K562 (cell line): ENCODE measurements around the gene QSOX2. TPM values are rescaled to one million over a fixed set of nuclear protein-coding genes. Genes with fewer than 3 reads are reported as not detected.

Experiments
- CBFB ChIP-seq: sonication (generic); formaldehyde crosslinking; IDR thresholded peaks from 2 replicates; pipeline ENCODE4 v1.4.0; 2020; ENCODE audit warnings: mild to moderate bottlenecking, missing genetic modification reagents
- CREB1 ChIP-seq, 2 experiments: sonication (generic) in 1 of 2; formaldehyde crosslinking in 1 of 2; IDR thresholded peaks; 2 replicates each; pipeline versions ENCODE4 v1.6.1 to v1.8.0; 2012 to 2022; ENCODE audit warnings: inconsistent platforms in 1 of 2, mild to moderate bottlenecking in 1 of 2, missing genetic modification reagents in 1 of 2, moderate library complexity in 1 of 2
- E4F1 ChIP-seq: fragments of 250-450 bp; sonication (Bioruptor Pico); IDR thresholded peaks from 2 replicates; pipeline ENCODE4 v1.5.0; 2021; ENCODE audit warnings: mild to moderate bottlenecking, borderline replicate concordance
- EGR1 ChIP-seq: fragments of 450-650 bp; conservative IDR thresholded peaks from 2 replicates; pipeline ENCODE4 v1.6.1; 2017; ENCODE audit warnings: mild to moderate bottlenecking
- GABPB1 ChIP-seq: sonication (generic); formaldehyde crosslinking; IDR thresholded peaks from 2 replicates; pipeline ENCODE4 v1.8.0; 2022; ENCODE audit warnings: mild to moderate bottlenecking, missing genetic modification reagents
- MTA1 ChIP-seq: fragments of 450-650 bp; IDR thresholded peaks from 2 replicates; pipeline ENCODE4 v1.6.1; 2017; ENCODE audit warnings: borderline replicate concordance
- MXD1 ChIP-seq: fragments of 250-450 bp; sonication (Bioruptor Pico); IDR thresholded peaks from 2 replicates; pipeline ENCODE4 v1.8.0; 2021; ENCODE audit warnings: borderline replicate concordance, mild to moderate bottlenecking, moderate library complexity; ENCODE audit not compliant: poor library complexity, severe bottlenecking
- OTX1 ChIP-seq: fragments of 450-650 bp; formaldehyde crosslinking; IDR thresholded peaks from 2 replicates; pipeline ENCODE4 v1.4.0; 2022; ENCODE audit warnings: mild to moderate bottlenecking
- PRMT5 ChIP-seq: sonication (generic); formaldehyde crosslinking; IDR thresholded peaks from 2 replicates; pipeline ENCODE4 v1.5.0; 2020; ENCODE audit warnings: missing genetic modification reagents
- SAFB ChIP-seq: fragments of 200-400 bp; formaldehyde crosslinking; IDR thresholded peaks from 2 replicates; pipeline ENCODE4 v1.6.1; 2017; ENCODE audit warnings: low read depth, low read length, borderline replicate concordance
- ZBTB1 ChIP-seq: sonication (generic); formaldehyde crosslinking; IDR thresholded peaks from 2 replicates; pipeline ENCODE4 v1.8.1; 2023; ENCODE audit warnings: missing genetic modification reagents, low read depth, mild to moderate bottlenecking, borderline replicate concordance
- ZBTB7A ChIP-seq: IDR thresholded peaks from 2 replicates; pipeline ENCODE4 v1.6.1; 2011; ENCODE audit warnings: low read depth, mild to moderate bottlenecking, low read length, moderate library complexity, borderline replicate concordance; ENCODE audit not compliant: control insufficient read depth
- polyA plus RNA-seq, 8 experiments: library from polyadenylated mRNA; depleted of rRNA in 4 of 8; stranded (reverse) in 5 of 8; unstranded in 3 of 8; fragments of >200 nt; fragmentation: Nextera tagmentation in 2 of 8; fragmentation: Illumina TruSeq in 1 of 8; extraction: Ambion mirVana in 2 of 8; extraction: Trizol in 1 of 8; gene quantifications; 2 replicates each; pipeline versions ENCODE4 v1.2.1 to v1.2.3, GENCODE V29; 2011 to 2014; ENCODE audit warnings: inconsistent platforms in 1 of 8, missing spikeins in 1 of 8
- total RNA-seq, 7 experiments: library from RNA; depleted of rRNA in 6 of 7; stranded (reverse); fragments of >200 nt in 6 of 7; fragmentation: Illumina TruSeq in 2 of 7; extraction: Trizol in 2 of 7; gene quantifications; 2 replicates each; pipeline versions ENCODE4 v1.2.1 to v1.2.3, GENCODE V29; 2011 to 2021; ENCODE audit warnings: low replicate concordance in 1 of 7
- TF ChIP-seq, protein P1 (sequence below): fragments of 250-450 bp; sonication (Bioruptor Pico); IDR thresholded peaks from 2 replicates; pipeline ENCODE4 v1.8.0; 2021; ENCODE audit warnings: mild to moderate bottlenecking, moderate library complexity
- TF ChIP-seq, protein P2 (sequence below): fragments of 450-650 bp; IDR thresholded peaks from 2 replicates; pipeline ENCODE4 v1.6.1; 2017; ENCODE audit warnings: antibody characterized with exemption
- TF ChIP-seq, protein P3 (sequence below): fragments of 450-650 bp; IDR thresholded peaks from 2 replicates; pipeline ENCODE4 v1.6.1; 2016; ENCODE audit warnings: borderline replicate concordance

Gene QSOX2
- total and polyA plus RNA-seq, 9 of the 15 experiments (the other 6 are each of a cell fraction or from before 2014, with no cell fraction given): 0.51 to 23.7 (median 12.7) TPM

DNA sequence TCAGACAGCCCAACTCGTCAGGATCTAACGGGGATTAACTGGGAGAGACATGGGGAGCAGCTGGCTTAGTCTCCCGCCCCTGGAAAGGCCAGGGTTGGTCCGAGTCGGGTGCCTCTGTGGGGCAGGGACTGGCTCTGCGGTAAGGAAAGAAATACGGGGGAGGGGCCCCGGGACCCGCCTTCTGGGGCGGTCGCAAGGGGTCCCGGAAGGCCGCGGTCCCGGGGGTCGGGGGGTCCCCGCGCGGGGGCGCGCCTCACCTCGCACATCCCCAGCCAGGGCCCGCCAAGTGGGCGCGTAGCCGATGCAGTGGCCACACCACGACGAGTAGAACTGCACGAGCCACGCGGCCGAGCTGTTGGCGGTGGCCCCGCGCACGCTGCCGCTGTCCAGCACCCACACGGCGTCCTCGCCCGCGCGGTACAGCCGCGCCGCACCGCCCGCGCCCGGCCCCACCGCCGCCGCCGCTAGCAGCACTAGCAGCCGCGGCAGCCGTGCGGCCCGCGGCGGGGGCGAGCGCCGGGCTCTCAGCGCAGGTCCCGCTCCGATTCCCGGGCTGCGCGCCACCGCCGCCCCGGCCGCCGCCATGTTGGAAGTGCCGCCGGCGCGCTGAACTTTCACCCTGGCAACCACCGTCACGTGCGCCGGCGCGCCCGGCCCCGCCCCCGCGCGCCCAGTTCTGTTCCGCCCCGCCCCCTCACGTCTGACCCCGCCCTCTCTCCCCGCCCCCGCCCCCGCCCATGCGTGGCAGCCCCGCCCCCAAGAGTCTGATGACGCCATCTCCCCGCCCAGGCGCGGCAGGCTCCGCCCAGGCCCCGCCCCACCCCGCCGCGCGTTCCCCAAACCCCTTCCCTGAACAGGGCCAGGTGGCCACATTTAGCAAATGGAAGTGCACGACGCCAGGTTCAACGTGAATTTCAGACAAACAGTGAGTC, at the start of gene QSOX2 (continued):
- no peak for TF ChIP-seq OTX1
- TF ChIP-seq E4F1 (CRISPR knock-in tag): no peak
- 0 out of 2 replicates have a peak, but pooled peaks have one; percentile 33 for TF ChIP-seq SAFB
- peak; percentile 83 for TF ChIP-seq ZBTB1 (CRISPR knock-in tag)
- TF ChIP-seq, protein P1, sequence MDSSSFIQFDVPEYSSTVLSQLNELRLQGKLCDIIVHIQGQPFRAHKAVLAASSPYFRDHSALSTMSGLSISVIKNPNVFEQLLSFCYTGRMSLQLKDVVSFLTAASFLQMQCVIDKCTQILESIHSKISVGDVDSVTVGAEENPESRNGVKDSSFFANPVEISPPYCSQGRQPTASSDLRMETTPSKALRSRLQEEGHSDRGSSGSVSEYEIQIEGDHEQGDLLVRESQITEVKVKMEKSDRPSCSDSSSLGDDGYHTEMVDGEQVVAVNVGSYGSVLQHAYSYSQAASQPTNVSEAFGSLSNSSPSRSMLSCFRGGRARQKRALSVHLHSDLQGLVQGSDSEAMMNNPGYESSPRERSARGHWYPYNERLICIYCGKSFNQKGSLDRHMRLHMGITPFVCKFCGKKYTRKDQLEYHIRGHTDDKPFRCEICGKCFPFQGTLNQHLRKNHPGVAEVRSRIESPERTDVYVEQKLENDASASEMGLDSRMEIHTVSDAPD (CRISPR knock-in tag): no peak
- peak; percentile 95 for TF ChIP-seq MXD1 (CRISPR knock-in tag)
- TF ChIP-seq CBFB (CRISPR knock-in tag): 0 out of 2 replicates have a peak, but pooled peaks have one; percentile 46
- TF ChIP-seq GABPB1 (CRISPR knock-in tag): peak; percentile 62
- TF ChIP-seq, protein P2, sequence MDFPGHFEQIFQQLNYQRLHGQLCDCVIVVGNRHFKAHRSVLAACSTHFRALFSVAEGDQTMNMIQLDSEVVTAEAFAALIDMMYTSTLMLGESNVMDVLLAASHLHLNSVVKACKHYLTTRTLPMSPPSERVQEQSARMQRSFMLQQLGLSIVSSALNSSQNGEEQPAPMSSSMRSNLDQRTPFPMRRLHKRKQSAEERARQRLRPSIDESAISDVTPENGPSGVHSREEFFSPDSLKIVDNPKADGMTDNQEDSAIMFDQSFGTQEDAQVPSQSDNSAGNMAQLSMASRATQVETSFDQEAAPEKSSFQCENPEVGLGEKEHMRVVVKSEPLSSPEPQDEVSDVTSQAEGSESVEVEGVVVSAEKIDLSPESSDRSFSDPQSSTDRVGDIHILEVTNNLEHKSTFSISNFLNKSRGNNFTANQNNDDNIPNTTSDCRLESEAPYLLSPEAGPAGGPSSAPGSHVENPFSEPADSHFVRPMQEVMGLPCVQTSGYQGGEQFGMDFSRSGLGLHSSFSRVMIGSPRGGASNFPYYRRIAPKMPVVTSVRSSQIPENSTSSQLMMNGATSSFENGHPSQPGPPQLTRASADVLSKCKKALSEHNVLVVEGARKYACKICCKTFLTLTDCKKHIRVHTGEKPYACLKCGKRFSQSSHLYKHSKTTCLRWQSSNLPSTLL: no peak
- TF ChIP-seq PRMT5 (CRISPR knock-in tag): peak; percentile 81
- TF ChIP-seq CREB1 (IDR thresholded peaks at IDR 0.05): 0 out of 2 replicates have a peak, but pooled peaks have one; percentile 33
- TF ChIP-seq CREB1 (CRISPR knock-in tag; IDR thresholded peaks at IDR 0.05): peak; percentile 58
- peak; percentile 28; the same call in 1 of the 2 replicates for TF ChIP-seq EGR1
- TF ChIP-seq, protein P3, sequence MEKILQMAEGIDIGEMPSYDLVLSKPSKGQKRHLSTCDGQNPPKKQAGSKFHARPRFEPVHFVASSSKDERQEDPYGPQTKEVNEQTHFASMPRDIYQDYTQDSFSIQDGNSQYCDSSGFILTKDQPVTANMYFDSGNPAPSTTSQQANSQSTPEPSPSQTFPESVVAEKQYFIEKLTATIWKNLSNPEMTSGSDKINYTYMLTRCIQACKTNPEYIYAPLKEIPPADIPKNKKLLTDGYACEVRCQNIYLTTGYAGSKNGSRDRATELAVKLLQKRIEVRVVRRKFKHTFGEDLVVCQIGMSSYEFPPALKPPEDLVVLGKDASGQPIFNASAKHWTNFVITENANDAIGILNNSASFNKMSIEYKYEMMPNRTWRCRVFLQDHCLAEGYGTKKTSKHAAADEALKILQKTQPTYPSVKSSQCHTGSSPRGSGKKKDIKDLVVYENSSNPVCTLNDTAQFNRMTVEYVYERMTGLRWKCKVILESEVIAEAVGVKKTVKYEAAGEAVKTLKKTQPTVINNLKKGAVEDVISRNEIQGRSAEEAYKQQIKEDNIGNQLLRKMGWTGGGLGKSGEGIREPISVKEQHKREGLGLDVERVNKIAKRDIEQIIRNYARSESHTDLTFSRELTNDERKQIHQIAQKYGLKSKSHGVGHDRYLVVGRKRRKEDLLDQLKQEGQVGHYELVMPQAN: peak; percentile 80; the same call in 1 of the 2 replicates
- TF ChIP-seq ZBTB7A: peak; percentile 98
- no peak for TF ChIP-seq MTA1
